Inferior parietal cortex (tissue), 1 donor: ENCODE data around the gene SGSH.
"Not testable (repeated sequence)": the region's sequence is repeated elsewhere in the genome, so short reads cannot be mapped to it uniquely, and the experiment has no call there.

Experiments
- DNase-seq: peaks from one replicate; pipeline ENCODE4 v3.0.0-alpha.2; 2016; ENCODE audit errors: extremely low spot score

SGSH gene

GRCh38 chr17:80220054-80220735, at the start of gene SGSH, which contains the start of gene SLC26A11:
Gene SGSH (minus strand): TSS chr17:80220333. CDS start chr17:80220313, 20 bp downstream.
Gene SLC26A11 (plus strand): TSS chr17:80220427. CDS start chr17:80221561, 1,134 bp downstream.
- peak; percentile 8 for DNase-seq

- DNase-seq = no peak
Measured at GRCh38 chr17:80269405-80269807, 49.3 kb upstream of the SGSH start.

DNA sequence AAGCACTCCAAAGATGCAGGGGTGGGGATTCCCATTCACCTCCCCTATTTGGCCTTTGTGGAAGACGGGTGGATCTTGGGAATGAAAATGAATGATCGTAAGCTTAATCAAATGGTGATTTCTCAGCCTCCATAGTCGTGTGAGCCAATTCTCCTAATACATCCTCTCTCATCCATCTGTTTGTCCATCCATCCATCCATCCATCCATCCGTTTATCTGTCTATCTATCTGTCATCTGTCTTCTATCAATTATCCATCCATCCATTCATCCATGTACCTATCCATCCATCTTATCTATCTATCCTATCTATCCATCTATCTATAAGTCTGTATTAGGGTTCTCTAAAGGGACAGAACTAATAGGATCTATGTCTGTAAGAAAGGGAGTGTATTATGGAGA, 48.3 kb upstream of the SGSH start:
- DNase-seq = no peak

DNA sequence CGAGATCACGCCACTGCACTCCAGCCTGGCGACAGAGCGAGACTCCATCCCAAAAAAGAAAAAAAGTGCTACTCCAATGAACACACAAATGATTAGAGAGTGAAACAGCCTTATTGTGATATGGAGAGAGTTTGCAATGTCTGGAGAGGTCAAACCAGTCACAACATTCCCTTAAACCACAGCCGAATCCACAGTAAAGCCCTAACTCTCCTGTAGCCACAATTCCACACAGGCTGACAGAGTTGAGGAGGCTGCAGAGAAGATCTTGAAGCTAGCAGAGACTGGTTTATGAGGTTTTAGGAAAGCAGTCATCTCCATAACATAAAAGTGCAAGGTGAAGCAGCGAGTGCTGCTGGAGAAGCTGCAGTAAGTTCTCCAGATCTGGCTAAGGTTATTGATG, 47.3 kb upstream of the SGSH start:
- DNase-seq = no peak

- DNase-seq = no peak
Measured at GRCh38 chr17:80265205-80266068, 45.3 kb upstream of the SGSH start.

- DNase-seq = no peak
Measured at GRCh38 chr17:80264205-80265075, 44.3 kb upstream of the SGSH start.

GRCh38 chr17:80263253-80264204, 43.4 kb upstream of the SGSH start:
- no peak for DNase-seq

- no peak for DNase-seq
Measured at GRCh38 chr17:80262775-80263244, 42.7 kb upstream of the SGSH start.

DNA sequence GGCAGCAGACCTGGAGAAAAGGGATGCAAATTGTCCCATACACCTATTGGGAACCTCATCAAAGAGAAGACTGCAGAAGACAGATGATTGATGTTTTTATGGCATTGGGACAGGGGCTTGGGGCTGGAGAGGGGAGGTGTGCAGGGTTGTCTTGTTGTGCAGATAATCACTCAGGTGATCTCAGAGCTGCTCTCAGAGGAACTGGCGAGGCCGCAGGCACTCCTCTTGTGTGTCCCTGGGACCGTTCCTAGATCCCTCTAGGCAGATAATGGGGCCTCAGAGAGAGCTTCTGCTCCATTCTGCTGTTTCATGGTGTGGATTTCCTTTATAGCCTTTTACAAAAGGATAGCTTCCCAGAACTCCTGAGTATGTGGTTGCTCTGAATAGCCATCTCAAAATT, 42.2 kb upstream of the SGSH start:
- no peak for DNase-seq

- no peak for DNase-seq
Measured at GRCh38 chr17:80261895-80262279, 41.8 kb upstream of the SGSH start.

- DNase-seq = no peak
Measured at GRCh38 chr17:80261159-80261894, 41.2 kb upstream of the SGSH start.

DNA sequence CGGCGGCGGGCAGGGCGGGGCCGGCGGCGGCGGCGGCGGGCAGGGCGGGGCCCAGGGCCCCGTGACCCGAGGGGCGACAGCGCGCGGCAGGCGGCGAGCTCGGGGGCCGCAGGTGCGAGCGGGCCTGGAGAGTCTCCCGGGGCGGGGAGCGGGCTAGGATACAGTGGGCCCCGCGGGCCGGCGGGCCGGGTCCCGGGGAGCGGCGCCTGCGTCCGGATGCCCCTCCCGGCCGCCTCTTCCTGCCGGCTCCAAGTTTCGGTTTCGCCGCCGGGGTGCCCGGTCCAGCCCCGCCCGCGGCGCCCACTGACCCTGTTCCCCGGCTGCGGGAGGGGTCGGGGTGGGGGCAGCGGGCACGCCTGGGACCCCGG, 40.6 kb upstream of the SGSH start, which contains the start of gene RNF213:
Gene RNF213 (plus strand): TSS at position 62 of the 368 bp plus-strand sequence. CDS start 2,830 bp downstream, outside the sequence.
- no peak for DNase-seq

DNA sequence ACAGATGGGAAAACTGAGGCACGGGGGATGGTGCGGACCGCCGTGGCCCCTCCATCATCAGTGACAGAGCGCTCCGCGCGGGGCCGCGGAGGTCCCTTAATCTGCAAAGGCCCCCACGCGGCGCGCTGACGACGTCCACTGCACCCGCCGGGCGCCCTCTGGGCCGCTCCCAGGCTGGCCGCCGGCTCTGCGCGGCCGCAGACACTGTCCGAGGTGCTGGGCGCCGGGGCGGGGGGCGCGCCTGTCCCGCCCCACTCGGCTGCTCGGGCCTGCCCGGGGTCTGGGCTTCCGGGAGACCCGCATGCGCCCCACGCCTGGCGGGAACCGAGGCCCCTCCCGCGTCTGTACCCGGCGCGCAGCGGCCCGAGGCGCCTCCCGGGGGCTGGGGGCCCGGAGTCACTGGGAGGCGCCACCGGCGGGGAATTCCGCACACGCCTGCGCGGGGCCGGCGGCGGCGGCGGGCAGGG, 40.0 kb upstream of the SGSH start:
- no peak for DNase-seq

DNA sequence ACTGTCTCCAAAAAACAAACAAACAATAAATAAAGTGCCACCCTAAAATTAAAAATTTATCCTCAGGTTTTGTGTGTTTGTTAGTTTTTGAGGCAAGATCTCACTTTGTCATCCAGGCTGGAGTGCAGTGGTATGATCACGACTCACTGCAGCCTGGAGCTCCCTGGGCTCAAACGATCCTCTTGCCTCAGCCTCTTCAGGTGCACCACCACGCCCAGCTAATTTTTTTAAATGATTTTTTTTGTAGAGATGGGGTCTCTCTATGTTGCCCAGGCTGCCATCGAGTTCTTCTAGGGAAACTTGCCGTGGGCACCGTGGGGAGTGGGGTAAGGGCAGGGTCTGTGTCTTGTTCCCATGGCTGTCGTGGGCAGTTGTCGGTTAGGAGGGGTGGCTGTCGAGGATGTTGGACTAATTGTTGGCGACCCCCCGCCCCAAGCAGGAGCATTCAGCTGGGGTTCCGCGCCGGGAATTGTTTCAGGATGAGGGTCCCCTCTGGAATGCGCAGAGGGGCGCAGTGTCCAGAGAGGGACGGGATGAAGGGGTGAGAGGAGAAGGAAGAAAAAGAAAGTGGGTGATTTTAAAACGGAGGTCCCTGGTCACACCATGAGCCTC, 39.4 kb upstream of the SGSH start:
- DNase-seq = no peak

DNA sequence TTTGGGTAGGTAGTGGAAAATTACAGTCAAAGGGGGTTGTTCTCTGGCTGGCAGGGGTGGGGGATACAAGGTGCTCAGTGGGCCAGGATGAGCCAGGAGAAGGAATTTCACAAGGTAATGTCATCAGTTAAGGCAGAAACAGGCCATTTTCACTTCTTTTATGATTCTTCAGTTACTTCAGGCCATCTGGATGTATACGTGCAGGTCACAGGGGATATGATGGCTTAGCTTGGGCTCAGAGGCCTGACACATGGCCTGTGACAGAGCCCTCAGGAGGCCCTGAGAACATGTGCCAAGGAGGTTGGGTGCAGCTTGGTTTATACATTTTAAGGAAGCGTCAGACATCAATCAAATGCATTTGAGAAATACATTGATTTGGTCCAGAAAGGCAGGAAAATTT, 38.2 kb upstream of the SGSH start:
- not testable (repeated sequence) for DNase-seq

GRCh38 chr17:80257716-80258213, 37.6 kb upstream of the SGSH start:
- no peak for DNase-seq

DNA sequence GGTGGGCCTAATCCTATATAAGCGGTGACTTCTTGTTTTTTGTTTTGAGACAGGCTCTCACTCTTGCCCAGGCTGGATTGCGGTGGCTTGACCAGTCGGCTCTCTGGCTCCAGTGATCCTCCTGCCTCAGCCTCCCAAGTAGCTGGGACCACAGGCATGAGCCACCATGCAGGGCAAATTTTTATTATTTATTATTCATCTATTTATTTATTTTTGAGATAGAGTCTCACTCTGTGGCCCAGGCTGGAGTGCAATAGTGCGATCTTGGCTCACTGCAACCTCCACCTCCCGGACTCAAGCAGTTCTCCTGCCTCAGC, 35.9 kb upstream of the SGSH start:
- DNase-seq = no peak

DNA sequence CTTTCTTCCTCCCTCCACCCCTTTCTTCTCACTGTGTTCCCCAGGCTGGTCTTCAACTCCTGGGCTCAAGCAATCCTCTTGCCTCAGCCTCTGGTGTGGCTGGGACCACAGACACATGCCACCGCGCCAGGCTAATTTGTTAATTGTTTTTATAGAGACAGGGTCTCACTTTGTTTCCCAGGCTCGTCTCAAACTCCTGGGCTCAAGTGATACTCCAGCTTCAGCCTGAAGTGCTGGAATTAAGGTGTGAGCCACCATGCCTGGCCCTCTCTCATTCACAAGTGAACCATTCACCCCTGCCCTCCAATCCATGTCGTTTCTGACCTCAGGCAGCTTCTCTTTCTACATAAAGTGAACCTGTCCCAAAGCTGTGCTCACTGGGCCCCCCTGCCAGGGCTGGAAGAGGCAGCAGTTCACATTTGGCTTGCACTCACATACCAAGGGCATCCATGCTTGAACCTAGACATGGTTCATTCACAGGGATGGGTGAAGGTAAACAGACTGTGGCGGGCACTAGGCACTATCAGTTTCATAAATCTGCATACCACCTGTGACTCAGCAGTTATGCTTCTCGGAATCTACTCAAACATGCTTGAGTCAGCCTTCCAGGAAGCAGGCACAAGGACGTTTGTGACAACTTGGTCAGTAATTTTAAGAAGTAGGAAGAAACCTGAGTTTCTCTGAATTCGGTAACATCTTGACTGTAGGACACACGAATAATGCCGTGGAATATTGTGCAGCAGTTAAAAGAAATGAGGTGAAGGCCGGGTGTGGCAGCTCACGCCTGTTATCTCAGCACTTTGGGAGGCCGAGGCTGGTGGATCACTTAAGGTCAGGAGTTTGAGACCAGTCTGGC, 34.5 kb upstream of the SGSH start:
- no peak for DNase-seq
